Nephron progenitor cell (in vitro differentiated cells): ENCODE data around the gene OR5AR1.
"Not testable (repeated sequence)": the region's sequence is repeated elsewhere in the genome, so short reads cannot be mapped to it uniquely, and the experiment has no call there.

ENCODE experiments used
- DNase-seq: peaks from one replicate; pipeline ENCODE4 v3.0.0; 2021
- H3K27ac Mint-ChIP-seq: 2 replicates; pipeline ENCODE4 v1.8.0; 2021; ENCODE audit warnings: mild to moderate bottlenecking, moderate library complexity, mixed read lengths
- H3K27me3 Mint-ChIP-seq: 2 replicates; pipeline ENCODE4 v1.8.0; 2021; ENCODE audit warnings: mild to moderate bottlenecking, low read depth, mixed read lengths; ENCODE audit not compliant: poor library complexity
- H3K36me3 Mint-ChIP-seq: 2 replicates; pipeline ENCODE4 v1.8.0; 2021; ENCODE audit warnings: low read depth, mixed read lengths
- H3K4me1 Mint-ChIP-seq: 2 replicates; pipeline ENCODE4 v1.8.0; 2021; ENCODE audit warnings: mixed read lengths
- H3K4me3 Mint-ChIP-seq: 2 replicates; pipeline ENCODE4 v1.8.0; 2021; ENCODE audit warnings: mild to moderate bottlenecking, moderate library complexity, mixed read lengths
- H3K9me3 Mint-ChIP-seq: 2 replicates; pipeline ENCODE4 v1.8.0; 2021; ENCODE audit warnings: mild to moderate bottlenecking, moderate library complexity, mixed read lengths
- CTCF ChIP-seq: fragments of 200-600 bp; sonication (generic); IDR thresholded peaks from 2 replicates; pipeline ENCODE4 v1.5.0; 2021; ENCODE audit warnings: antibody characterized with exemption

The OR5AR1 gene

GRCh38 chr11:56642339-56642738 lies 21.1 kb upstream of the OR5AR1 start, which contains the start of gene OR5AP2:
Gene OR5AP2 (minus strand): TSS chr11:56642439. CDS start chr11:56642439, 0 bp downstream.
- H3K27me3 Mint-ChIP-seq, result no peaks in the 10 kb centered on the region
- no peak for DNase-seq

GRCh38 chr11:56659755-56660154 lies 3.7 kb upstream of the OR5AR1 start:
- Mint-ChIP-seq H3K36me3 (no peaks in the 10 kb centered on the region), H3K27ac (no peak overlapping the region), H3K27me3 (peaks cover 3% of the 10 kb centered on the region), H3K9me3 (peaks cover 7% of the 10 kb centered on the region), H3K4me3 (no peak overlapping the region), H3K4me1 (no peaks in the 10 kb centered on the region)
- no peak for TF ChIP-seq CTCF
- DNase-seq, result no peak

More at GRCh38 chr11:56642339-56642738, 21.1 kb upstream of the OR5AR1 start, which contains the start of gene OR5AP2:
- Mint-ChIP-seq H3K4me3 (no peak within 1 kb of the TSS), H3K9me3 (no peaks in the 10 kb centered on the region), H3K27ac (no peak within 1 kb of the TSS), H3K36me3 (no peaks in the 10 kb centered on the region), H3K4me1 (no peaks in the 10 kb centered on the region)
- no peak for TF ChIP-seq CTCF

- H3K36me3 Mint-ChIP-seq, result no peaks in the 10 kb centered on the region
- no peak overlapping the region for H3K4me3 Mint-ChIP-seq
- H3K9me3 Mint-ChIP-seq, result no peaks in the 10 kb centered on the region
- H3K27me3 Mint-ChIP-seq, result peaks cover 3% of the 10 kb centered on the region
- H3K4me1 Mint-ChIP-seq, result no peaks in the 10 kb centered on the region
- no peak overlapping the region for H3K27ac Mint-ChIP-seq
- no peak for TF ChIP-seq CTCF
- DNase-seq, result no peak
Observed at GRCh38 chr11:56670984-56671383, 7.5 kb downstream of the OR5AR1 start.

- no peaks in the 10 kb centered on the region for H3K4me1 Mint-ChIP-seq
- peaks cover 3% of the 10 kb centered on the region for H3K27me3 Mint-ChIP-seq
- H3K9me3 Mint-ChIP-seq, result no peaks in the 10 kb centered on the region
- H3K36me3 Mint-ChIP-seq, result no peaks in the 10 kb centered on the region
- no peak for DNase-seq
- H3K4me3 Mint-ChIP-seq, result no peak overlapping the region
- no peak overlapping the region for H3K27ac Mint-ChIP-seq
- TF ChIP-seq CTCF, result no peak
Observed at GRCh38 chr11:56688554-56689100, 25.1 kb downstream of the OR5AR1 start.

- not testable (repeated sequence) for DNase-seq, H3K9me3 Mint-ChIP-seq, H3K4me3 Mint-ChIP-seq, H3K27ac Mint-ChIP-seq, H3K27me3 Mint-ChIP-seq, H3K4me1 Mint-ChIP-seq, H3K36me3 Mint-ChIP-seq
Observed at GRCh38 chr11:56691179-56691578, 27.7 kb downstream of the OR5AR1 start.

GRCh38 chr11:56693428-56693827 lies 29.9 kb downstream of the OR5AR1 start:
- DNase-seq, result no peak
- no peak for TF ChIP-seq CTCF
- Mint-ChIP-seq H3K4me1 (no peaks in the 10 kb centered on the region), H3K36me3 (no peaks in the 10 kb centered on the region), H3K27me3 (no peaks in the 10 kb centered on the region), H3K9me3 (no peaks in the 10 kb centered on the region), H3K4me3 (no peak overlapping the region), H3K27ac (no peak overlapping the region)
